Measurements from ENCODE around the gene OTOS. TPM values are rescaled to one million over a fixed set of nuclear protein-coding genes. Genes with fewer than 3 reads are reported as not detected.

OTOS gene
- total RNA-seq, 1 experiment from 2014 or later = not detected

DNA sequence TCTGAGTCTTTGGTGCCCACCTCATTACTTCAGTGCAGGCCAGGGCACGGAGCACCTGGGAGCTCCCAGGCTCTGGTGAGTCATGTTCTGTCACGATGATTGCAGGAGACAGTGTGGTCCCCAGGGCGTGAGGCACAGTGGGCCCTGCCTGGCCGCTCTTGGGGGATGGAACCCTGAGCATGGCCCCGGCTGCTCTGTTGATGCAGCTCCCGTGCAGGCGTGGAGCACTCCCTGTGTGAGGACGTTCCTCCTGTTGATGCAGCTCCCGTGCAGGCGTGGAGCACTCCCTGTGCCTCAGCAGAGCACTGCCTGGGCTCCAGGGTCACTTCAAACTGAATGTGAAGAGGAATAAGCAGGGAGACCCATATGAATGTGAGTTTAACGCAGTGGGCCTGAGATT is 34.5 kb downstream of the OTOS start:
- Histone ChIP-seq H3K36me3 (ENCODE audit: low read depth) (no peaks in the 10 kb centered on the region), H3K9me2 (ENCODE audit: insufficient read depth) (no peaks in the 10 kb centered on the region; the same call in 1 of the 2 replicates), H3K79me2 (ENCODE audit: low read depth) (no peaks in the 10 kb centered on the region), H3K4me3 (no peak overlapping the region), H4K20me1 (ENCODE audit: insufficient read depth) (no peaks in the 10 kb centered on the region), H3K27me3 (ENCODE audit: insufficient read depth, low read depth) (peaks cover 97% of the 10 kb centered on the region), H2AFZ (no peak overlapping the region), H3F3A (ENCODE audit: insufficient read depth, low read depth) (no peaks in the 10 kb centered on the region), H3K4me1 (replicated peaks; ENCODE audit: insufficient read depth) (no peaks in the 10 kb centered on the region), H3K4me2 (no peak overlapping the region), H3K9me3 (ENCODE audit: insufficient read depth, low read depth) (no peaks in the 10 kb centered on the region), H3K27ac (no peak overlapping the region)
- CTCF ChIA-PET = no interaction called here
- POLR2A ChIA-PET (ENCODE audit: unreplicated experiment) = no interaction called here
- no peak for TF ChIP-seq EZH2 (IDR thresholded peaks at IDR 0.05; ENCODE audit: low read depth)
- DNase-seq = no peak
- no TSS peak for BruUV-seq (replicated peaks)
- intact Hi-C loops (cut with micrococcal nuclease; ENCODE audit: unreplicated experiment) = no loop called here

DNA sequence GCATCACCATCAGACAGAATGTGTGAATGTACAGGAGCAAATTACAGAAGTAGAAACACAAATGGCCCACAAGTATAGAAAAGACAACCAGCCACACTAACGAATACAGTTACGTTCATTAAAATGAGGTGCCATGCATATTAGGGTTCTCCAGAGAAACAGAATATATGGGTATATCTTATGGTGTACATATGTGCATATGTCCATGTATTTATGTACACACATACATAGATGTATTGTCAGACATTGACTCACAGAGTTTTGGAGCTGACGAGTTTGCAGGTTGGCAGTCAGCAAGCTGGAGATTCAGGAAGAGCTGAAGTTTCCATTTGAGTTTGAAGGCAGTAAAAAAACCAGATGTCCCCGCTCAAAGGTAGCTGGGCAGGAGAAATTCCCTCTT is 37.3 kb downstream of the OTOS start:
- intact Hi-C loops (cut with micrococcal nuclease; ENCODE audit: unreplicated experiment) = no loop called here
- DNase-seq = no peak
- Histone ChIP-seq H3K79me2 (ENCODE audit: low read depth) (no peaks in the 10 kb centered on the region), H3F3A (ENCODE audit: insufficient read depth, low read depth) (no peaks in the 10 kb centered on the region), H3K36me3 (ENCODE audit: low read depth) (no peaks in the 10 kb centered on the region), H3K4me2 (no peak overlapping the region), H3K27me3 (ENCODE audit: insufficient read depth, low read depth) (peaks cover 100% of the 10 kb centered on the region), H3K4me3 (no peak overlapping the region), H4K20me1 (ENCODE audit: insufficient read depth) (no peaks in the 10 kb centered on the region), H3K9me2 (ENCODE audit: insufficient read depth) (no peaks in the 10 kb centered on the region; the same call in 1 of the 2 replicates), H2AFZ (no peak overlapping the region), H3K9me3 (ENCODE audit: insufficient read depth, low read depth) (no peaks in the 10 kb centered on the region), H3K27ac (no peak overlapping the region), H3K4me1 (replicated peaks; ENCODE audit: insufficient read depth) (no peaks in the 10 kb centered on the region)
- CTCF ChIA-PET = no interaction called here
- POLR2A ChIA-PET (ENCODE audit: unreplicated experiment) = no interaction called here
- no TSS peak for BruUV-seq (replicated peaks)
- TF ChIP-seq, protein P1, sequence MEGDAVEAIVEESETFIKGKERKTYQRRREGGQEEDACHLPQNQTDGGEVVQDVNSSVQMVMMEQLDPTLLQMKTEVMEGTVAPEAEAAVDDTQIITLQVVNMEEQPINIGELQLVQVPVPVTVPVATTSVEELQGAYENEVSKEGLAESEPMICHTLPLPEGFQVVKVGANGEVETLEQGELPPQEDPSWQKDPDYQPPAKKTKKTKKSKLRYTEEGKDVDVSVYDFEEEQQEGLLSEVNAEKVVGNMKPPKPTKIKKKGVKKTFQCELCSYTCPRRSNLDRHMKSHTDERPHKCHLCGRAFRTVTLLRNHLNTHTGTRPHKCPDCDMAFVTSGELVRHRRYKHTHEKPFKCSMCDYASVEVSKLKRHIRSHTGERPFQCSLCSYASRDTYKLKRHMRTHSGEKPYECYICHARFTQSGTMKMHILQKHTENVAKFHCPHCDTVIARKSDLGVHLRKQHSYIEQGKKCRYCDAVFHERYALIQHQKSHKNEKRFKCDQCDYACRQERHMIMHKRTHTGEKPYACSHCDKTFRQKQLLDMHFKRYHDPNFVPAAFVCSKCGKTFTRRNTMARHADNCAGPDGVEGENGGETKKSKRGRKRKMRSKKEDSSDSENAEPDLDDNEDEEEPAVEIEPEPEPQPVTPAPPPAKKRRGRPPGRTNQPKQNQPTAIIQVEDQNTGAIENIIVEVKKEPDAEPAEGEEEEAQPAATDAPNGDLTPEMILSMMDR (conservative IDR thresholded peaks at IDR 0.05) = no peak
- no peak for TF ChIP-seq EZH2 (IDR thresholded peaks at IDR 0.05; ENCODE audit: low read depth)

DNA sequence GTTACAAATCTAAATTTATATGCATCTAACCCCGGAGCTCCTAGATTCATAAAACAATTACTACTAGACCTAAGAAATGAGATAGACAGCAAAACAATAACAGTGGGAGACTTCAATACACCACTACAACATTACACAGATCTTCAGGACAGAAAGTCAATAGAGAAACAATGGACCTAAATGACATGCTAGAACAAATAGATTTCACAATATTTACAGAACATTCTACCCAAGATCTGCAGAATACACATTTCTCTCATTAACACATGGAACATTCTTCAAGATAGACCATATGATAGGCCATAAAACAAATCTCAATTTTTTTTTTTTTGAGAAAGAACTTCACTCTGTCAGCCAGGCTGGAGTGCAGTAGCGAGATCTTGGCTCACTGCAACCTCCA is 42.1 kb downstream of the OTOS start:
- H3K4me3 ChIP-seq = no peak overlapping the region
- no peak overlapping the region for H3K4me2 ChIP-seq
- H3K9me3 ChIP-seq (ENCODE audit: insufficient read depth, low read depth) = no peaks in the 10 kb centered on the region
- no peaks in the 10 kb centered on the region for H4K20me1 ChIP-seq (ENCODE audit: insufficient read depth)
- no peaks in the 10 kb centered on the region for H3K4me1 ChIP-seq (replicated peaks; ENCODE audit: insufficient read depth)
- H3F3A ChIP-seq (ENCODE audit: insufficient read depth, low read depth) = no peaks in the 10 kb centered on the region
- H3K27me3 ChIP-seq (ENCODE audit: insufficient read depth, low read depth) = peaks cover 100% of the 10 kb centered on the region
- H3K36me3 ChIP-seq (ENCODE audit: low read depth) = no peaks in the 10 kb centered on the region
- no peaks in the 10 kb centered on the region for H3K79me2 ChIP-seq (ENCODE audit: low read depth)
- no peak for DNase-seq
- CTCF ChIA-PET = no interaction called here
- intact Hi-C loops (cut with micrococcal nuclease; ENCODE audit: unreplicated experiment) = no loop called here
- no TSS peak for BruUV-seq (replicated peaks)
- H2AFZ ChIP-seq = no peak overlapping the region
- TF ChIP-seq, protein P1 (conservative IDR thresholded peaks at IDR 0.05) = no peak
- TF ChIP-seq EZH2 (IDR thresholded peaks at IDR 0.05; ENCODE audit: low read depth) = no peak
- H3K9me2 ChIP-seq (ENCODE audit: insufficient read depth) = no peaks in the 10 kb centered on the region; the same call in 1 of the 2 replicates
- POLR2A ChIA-PET (ENCODE audit: unreplicated experiment) = no interaction called here
- no peak overlapping the region for H3K27ac ChIP-seq
